ENCODE results near the gene DISP2. TPM values are rescaled to one million over a fixed set of nuclear protein-coding genes. Genes with fewer than 3 reads are reported as not detected.

Gene DISP2
- total RNA-seq, 2 donors from 2014 or later, result 0.21 to 0.54 TPM

DNA sequence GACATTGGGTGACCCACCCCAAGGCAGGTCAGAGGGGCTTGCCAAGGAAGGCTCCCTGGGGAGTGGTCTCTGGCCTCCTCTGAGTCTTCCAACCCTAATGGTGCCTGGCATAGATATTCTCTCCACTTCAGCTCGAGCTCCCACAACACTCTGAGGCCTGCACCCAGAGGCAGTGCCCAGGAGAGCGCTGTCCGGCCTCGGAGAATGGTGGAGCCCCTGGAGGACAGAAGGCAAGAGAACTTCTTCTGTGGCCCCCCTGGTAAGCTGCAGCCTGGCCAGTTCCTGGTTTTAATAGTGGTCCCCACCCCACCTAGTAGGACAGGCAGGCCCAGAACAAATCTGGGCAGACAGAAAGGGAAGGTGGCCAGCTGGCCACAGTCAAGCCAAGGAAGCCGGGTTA is 7.0 kb downstream of the DISP2 start:
- H3K4me1 ChIP-seq (ENCODE audit: control insufficient read depth in 1 of 2, low read depth in 2 of 2), result peaks cover 5 to 28% of the 10 kb centered on the region in 2 donors
- H3K27me3 ChIP-seq (replicated peaks; ENCODE audit: insufficient read depth), result no peaks in the 10 kb centered on the region
- no peaks in the 10 kb centered on the region for H3K36me3 ChIP-seq
- DNase-seq (ENCODE audit: low spot score) (no peak), ATAC-seq (ENCODE audit: insufficient number of reproducible peaks, low FRiP score, low read depth) (no peak)
- no peak overlapping the region for H3K27ac ChIP-seq
- H3K4me3 ChIP-seq, result no peak overlapping the region
- no peaks in the 10 kb centered on the region for H3K9me3 ChIP-seq
- TF ChIP-seq, protein P1, sequence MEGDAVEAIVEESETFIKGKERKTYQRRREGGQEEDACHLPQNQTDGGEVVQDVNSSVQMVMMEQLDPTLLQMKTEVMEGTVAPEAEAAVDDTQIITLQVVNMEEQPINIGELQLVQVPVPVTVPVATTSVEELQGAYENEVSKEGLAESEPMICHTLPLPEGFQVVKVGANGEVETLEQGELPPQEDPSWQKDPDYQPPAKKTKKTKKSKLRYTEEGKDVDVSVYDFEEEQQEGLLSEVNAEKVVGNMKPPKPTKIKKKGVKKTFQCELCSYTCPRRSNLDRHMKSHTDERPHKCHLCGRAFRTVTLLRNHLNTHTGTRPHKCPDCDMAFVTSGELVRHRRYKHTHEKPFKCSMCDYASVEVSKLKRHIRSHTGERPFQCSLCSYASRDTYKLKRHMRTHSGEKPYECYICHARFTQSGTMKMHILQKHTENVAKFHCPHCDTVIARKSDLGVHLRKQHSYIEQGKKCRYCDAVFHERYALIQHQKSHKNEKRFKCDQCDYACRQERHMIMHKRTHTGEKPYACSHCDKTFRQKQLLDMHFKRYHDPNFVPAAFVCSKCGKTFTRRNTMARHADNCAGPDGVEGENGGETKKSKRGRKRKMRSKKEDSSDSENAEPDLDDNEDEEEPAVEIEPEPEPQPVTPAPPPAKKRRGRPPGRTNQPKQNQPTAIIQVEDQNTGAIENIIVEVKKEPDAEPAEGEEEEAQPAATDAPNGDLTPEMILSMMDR (IDR thresholded peaks at IDR 0.05), result no peak

DNA sequence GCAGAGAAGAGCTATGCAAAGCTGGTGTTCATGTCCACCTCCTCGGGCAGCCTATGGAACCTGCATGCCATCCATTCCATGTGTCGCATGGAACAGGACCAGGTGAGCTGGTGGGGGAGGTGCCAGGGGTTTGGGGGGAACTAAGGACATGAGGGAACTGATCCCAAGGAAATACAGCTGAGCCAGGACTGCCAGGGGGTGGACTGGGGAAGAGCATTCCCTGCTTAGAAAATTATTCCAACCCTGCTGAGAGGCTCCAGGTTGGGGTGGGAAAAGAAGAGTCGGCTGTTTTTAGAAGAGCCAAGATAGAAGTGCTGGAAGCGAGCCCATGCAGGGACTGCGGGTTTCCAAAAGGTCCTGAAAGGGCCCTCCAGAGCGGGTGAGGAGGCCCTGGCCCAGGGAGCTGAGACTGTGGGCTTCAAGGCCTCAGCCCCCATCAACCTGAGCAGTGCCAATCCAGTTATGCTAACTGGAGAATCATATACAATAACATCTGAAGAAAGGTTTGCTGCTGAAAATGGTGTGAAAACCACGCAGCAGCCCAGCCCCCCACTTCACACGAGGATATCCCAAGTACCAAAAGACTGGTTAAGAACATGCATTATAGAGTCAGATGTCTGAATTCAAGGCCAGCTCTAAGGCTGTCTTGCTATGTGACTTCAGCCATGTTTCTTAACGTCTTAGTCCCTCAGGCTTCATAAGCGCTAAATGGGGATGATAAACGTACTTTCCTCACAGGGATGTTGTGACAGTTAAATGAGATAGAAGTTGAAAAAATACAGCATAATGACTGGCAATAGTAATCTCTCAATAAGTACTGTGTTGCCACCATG is 7.8 kb downstream of the DISP2 start:
- ATAC-seq (ENCODE audit: insufficient number of reproducible peaks, low FRiP score, low read depth), result no peak
- no peak for DNase-seq (ENCODE audit: low spot score)
- Histone ChIP-seq H3K9me3 (no peaks in the 10 kb centered on the region), H3K27ac (no peak overlapping the region), H3K4me3 (no peak overlapping the region), H3K4me1 (ENCODE audit: control insufficient read depth in 1 of 2, low read depth in 2 of 2) (peaks cover 5 to 28% of the 10 kb centered on the region in 2 donors), H3K27me3 (replicated peaks; ENCODE audit: insufficient read depth) (no peaks in the 10 kb centered on the region), H3K36me3 (no peaks in the 10 kb centered on the region)
- TF ChIP-seq, protein P1 (IDR thresholded peaks at IDR 0.05), result no peak

DNA sequence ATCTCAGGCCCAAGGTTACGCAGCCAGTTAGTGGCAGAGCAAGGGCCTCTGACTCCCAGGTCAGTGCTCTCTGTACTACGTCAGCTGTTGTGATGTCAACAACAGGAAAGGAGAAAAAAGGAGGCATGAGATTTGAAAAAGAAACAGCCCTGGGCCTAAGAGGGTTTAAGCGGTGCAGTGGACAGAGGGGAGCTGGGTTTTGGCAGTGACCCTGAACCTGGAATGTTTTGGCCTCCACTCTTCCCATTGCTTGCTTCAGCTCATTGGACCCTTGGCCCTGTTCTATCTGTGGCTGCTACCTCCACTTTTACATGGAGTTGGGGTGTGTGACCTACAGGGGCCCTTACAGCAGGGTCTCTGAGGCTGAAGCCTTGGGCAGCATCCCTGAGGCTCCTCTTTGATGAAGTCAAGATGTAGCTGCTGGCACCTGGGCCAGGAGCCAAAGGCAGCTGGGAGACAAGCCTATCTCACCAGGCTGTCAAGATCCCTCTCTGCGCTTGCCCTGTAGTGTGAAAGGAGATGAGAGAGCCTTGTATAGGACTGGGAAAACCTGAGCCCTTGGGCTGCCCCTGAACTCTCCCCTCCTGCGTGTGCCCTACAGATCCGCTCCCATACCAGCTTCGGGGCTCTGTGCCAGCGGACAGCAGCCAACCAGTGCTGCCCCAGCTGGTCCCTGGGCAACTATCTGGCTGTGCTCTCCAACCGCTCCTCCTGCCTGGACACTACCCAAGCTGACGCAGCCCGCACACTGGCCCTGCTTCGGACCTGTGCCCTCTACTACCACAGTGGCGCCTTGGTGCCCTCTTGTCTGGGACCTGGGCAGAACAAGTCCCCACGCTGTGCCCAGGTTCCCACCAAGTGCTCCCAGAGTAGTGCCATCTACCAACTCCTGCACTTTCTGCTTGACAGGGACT is 8.7 kb downstream of the DISP2 start:
- TF ChIP-seq, protein P1 (IDR thresholded peaks at IDR 0.05), result no peak
- Histone ChIP-seq H3K4me3 (no peak overlapping the region), H3K27ac (no peak overlapping the region), H3K9me3 (no peaks in the 10 kb centered on the region), H3K36me3 (no peaks in the 10 kb centered on the region), H3K27me3 (replicated peaks; ENCODE audit: insufficient read depth) (no peaks in the 10 kb centered on the region), H3K4me1 (ENCODE audit: control insufficient read depth in 1 of 2, low read depth in 2 of 2) (peaks cover 5 to 28% of the 10 kb centered on the region in 2 donors)
- DNase-seq (ENCODE audit: low spot score) (no peak), ATAC-seq (ENCODE audit: insufficient number of reproducible peaks, low FRiP score, low read depth) (no peak)

DNA sequence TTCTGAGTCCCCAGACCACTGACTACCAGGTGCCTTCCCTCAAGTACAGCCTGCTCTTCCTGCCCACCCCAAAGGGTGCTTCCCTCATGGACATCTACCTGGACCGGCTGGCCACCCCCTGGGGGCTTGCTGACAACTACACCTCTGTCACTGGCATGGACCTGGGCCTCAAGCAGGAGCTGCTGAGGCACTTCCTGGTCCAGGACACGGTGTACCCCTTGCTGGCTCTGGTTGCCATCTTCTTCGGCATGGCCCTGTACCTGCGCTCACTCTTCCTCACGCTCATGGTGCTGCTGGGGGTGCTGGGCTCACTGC is 9.3 kb downstream of the DISP2 start:
- TF ChIP-seq, protein P1 (IDR thresholded peaks at IDR 0.05), result no peak
- no peaks in the 10 kb centered on the region for H3K9me3 ChIP-seq
- H3K36me3 ChIP-seq, result no peaks in the 10 kb centered on the region
- no peaks in the 10 kb centered on the region for H3K27me3 ChIP-seq (replicated peaks; ENCODE audit: insufficient read depth)
- peak overlapping the region; percentile 63 for H3K4me3 ChIP-seq
- ATAC-seq (ENCODE audit: insufficient number of reproducible peaks, low FRiP score, low read depth) (no peak), DNase-seq (ENCODE audit: low spot score) (no peak)
- H3K4me1 ChIP-seq (ENCODE audit: control insufficient read depth in 1 of 2, low read depth in 2 of 2), result peaks cover 5 to 28% of the 10 kb centered on the region in 2 donors
- H3K27ac ChIP-seq, result no peak overlapping the region

Data from thoracic aorta (tissue), 2 donors.